HepG2 (cell line): ENCODE data around the gene FLOT2. TPM values are rescaled to one million over a fixed set of nuclear protein-coding genes. Genes with fewer than 3 reads are reported as not detected.

ENCODE experiments used
- BRCA1 ChIP-seq: sonication (generic); formaldehyde crosslinking; IDR thresholded peaks from 2 replicates; pipeline ENCODE4 v1.4.0; 2020; ENCODE audit warnings: missing genetic modification reagents
- CBX2 ChIP-seq, 2 experiments: fragments of 200-600 bp in 1 of 2; sonication (generic); formaldehyde crosslinking in 1 of 2; IDR thresholded peaks; 2 replicates each; pipeline versions ENCODE4 v1.7.0 to v1.8.1; 2018 to 2022; ENCODE audit warnings: low read depth in 2 of 2, low read length in 1 of 2, mild to moderate bottlenecking in 1 of 2, missing genetic modification reagents in 1 of 2
- HBP1 ChIP-seq: IDR thresholded peaks from 2 replicates; pipeline ENCODE4 v1.6.1; 2016; ENCODE audit warnings: low read depth, control low read depth
- KDM5A ChIP-seq: fragments of 200-600 bp; sonication (generic); IDR thresholded peaks from 2 replicates; pipeline ENCODE4 v1.7.0; 2018; ENCODE audit warnings: antibody characterized with exemption, mild to moderate bottlenecking, low read length, borderline replicate concordance
- PAXIP1 ChIP-seq: sonication (generic); formaldehyde crosslinking; conservative IDR thresholded peaks from 2 replicates; pipeline ENCODE4 v1.4.0; 2020; ENCODE audit warnings: mild to moderate bottlenecking, missing genetic modification reagents, moderate library complexity
- RNF219 ChIP-seq: sonication (generic); formaldehyde crosslinking; IDR thresholded peaks from 2 replicates; pipeline ENCODE4 v1.5.0; 2020; ENCODE audit warnings: mild to moderate bottlenecking, missing genetic modification reagents
- YEATS4 ChIP-seq: sonication (generic); formaldehyde crosslinking; IDR thresholded peaks from 2 replicates; pipeline ENCODE4 v1.4.0; 2020; ENCODE audit warnings: missing genetic modification reagents, borderline replicate concordance
- ZNF512B ChIP-seq: sonication (generic); formaldehyde crosslinking; IDR thresholded peaks from 2 replicates; pipeline ENCODE4 v1.5.1; 2020; ENCODE audit warnings: missing genetic modification reagents, mild to moderate bottlenecking, borderline replicate concordance
- ZNF703 ChIP-seq: sonication (generic); formaldehyde crosslinking; IDR thresholded peaks from 2 replicates; pipeline ENCODE4 v1.5.1; 2020; ENCODE audit warnings: missing genetic modification reagents, mild to moderate bottlenecking, moderate library complexity, borderline replicate concordance
- polyA plus RNA-seq, 8 experiments: library from polyadenylated mRNA; depleted of rRNA in 3 of 8; stranded (reverse) in 7 of 8; unstranded in 1 of 8; fragments of >200 nt; fragmentation: Illumina TruSeq in 4 of 8; extraction: Trizol in 4 of 8; gene quantifications; 2 replicates each; pipeline versions ENCODE4 v1.2.1 to v1.2.3, GENCODE V29; 2011 to 2016; ENCODE audit warnings: low read depth in 4 of 8, missing spikeins in 1 of 8, mixed read lengths in 1 of 8; ENCODE audit not compliant: insufficient read depth in 1 of 8
- total RNA-seq, 5 experiments: library from RNA; depleted of rRNA; stranded (reverse); fragments of >200 nt; fragmentation: Illumina TruSeq; extraction: Trizol; gene quantifications; 2 replicates each; pipeline ENCODE4 v1.2.3, GENCODE V29; 2016; ENCODE audit warnings: low read depth in 1 of 5

The FLOT2 gene
- total and polyA plus RNA-seq, 2 of the 13 experiments (the other 11 are each of a cell fraction or from before 2014, with no cell fraction given): 54.3 to 54.5 TPM

DNA sequence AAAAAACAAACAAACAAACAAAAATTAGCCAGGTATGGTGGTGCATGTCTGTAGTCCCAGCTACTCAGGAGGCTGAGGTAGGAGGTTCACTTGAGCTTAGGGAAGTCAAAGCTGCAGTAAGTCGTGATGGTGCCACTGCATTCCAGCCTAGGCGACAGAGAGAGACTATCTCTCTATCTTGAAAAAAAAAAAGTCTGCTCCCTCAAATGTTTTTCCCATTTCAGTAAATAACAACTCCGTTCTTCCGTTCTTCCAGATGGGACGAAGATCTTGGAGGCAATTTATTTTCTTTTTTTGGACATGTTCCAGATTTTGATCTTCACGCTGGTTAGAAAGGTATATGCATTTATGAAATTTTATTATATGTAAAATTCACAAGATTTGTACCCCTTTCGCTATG, 23.7 kb downstream of the FLOT2 start (continued):
- TF ChIP-seq ZNF512B (CRISPR knock-in tag) (no peak), PAXIP1 (CRISPR knock-in tag) (no peak), RNF219 (CRISPR knock-in tag) (no peak), BRCA1 (no peak), YEATS4 (CRISPR knock-in tag) (no peak), ZNF703 (no peak), HBP1 (CRISPR knock-in tag) (no peak), CBX2 (IDR thresholded peaks at IDR 0.05; ENCODE audit: low read depth, low read length) (no peak), CBX2 (CRISPR knock-in tag; IDR thresholded peaks at IDR 0.05; ENCODE audit: low read depth) (no peak), KDM5A (no peak)
